Transverse colon (tissue), 4 donors: ENCODE results near the gene TBC1D8. TPM values are rescaled to one million over a fixed set of nuclear protein-coding genes. Genes with fewer than 3 reads are reported as not detected.

Experiments
- DNase-seq: peaks from one replicate; pipeline ENCODE4 v3.0.0-alpha.2; 2019
- H3K27ac ChIP-seq, 4 donors: fragments of 200-600 bp; sonication (generic); 2 replicates each; pipeline ENCODE4 v1.5.1; 2016 to 2018; ENCODE audit warnings: inconsistent platforms in 4 of 4
- H3K27me3 ChIP-seq: fragments of 200-600 bp; sonication (generic); 2 replicates; pipeline ENCODE4 v1.5.1; 2017; ENCODE audit warnings: inconsistent platforms
- H3K36me3 ChIP-seq, 4 donors: fragments of 200-600 bp; sonication (generic); 2 replicates each; pipeline ENCODE4 v1.5.1; 2017 to 2019; ENCODE audit warnings: inconsistent platforms in 4 of 4
- H3K4me1 ChIP-seq, 4 donors: fragments of 200-600 bp; sonication (generic); 2 replicates each; pipeline ENCODE4 v1.5.1; 2017 to 2020; ENCODE audit warnings: inconsistent platforms in 4 of 4
- H3K4me3 ChIP-seq, 4 donors: fragments of 200-600 bp; sonication (generic); 1 replicate in 1 of 4; 2 replicates in 3 of 4; pipeline versions ENCODE4 v1.5.1 to v1.6.1; 2017 to 2019; ENCODE audit warnings: inconsistent platforms in 4 of 4
- H3K9me3 ChIP-seq, 2 donors: fragments of 200-600 bp; sonication (generic); 2 replicates each; pipeline ENCODE4 v1.5.1; 2017 to 2019; ENCODE audit warnings: inconsistent platforms in 2 of 2
- EP300 ChIP-seq: sonication (generic); formaldehyde crosslinking; IDR thresholded peaks from one replicate; pipeline ENCODE4 v1.6.1; 2017; ENCODE audit warnings: antibody characterized with exemption, low read depth
- POLR2A ChIP-seq: fragments of 450-650 bp; IDR thresholded peaks from one replicate; pipeline ENCODE4 v1.6.1; 2016; ENCODE audit warnings: antibody characterized with exemption, mild to moderate bottlenecking, moderate library complexity
- POLR2AphosphoS5 ChIP-seq, 3 donors: sonication (generic); formaldehyde crosslinking; IDR thresholded peaks; one replicate each; pipeline ENCODE4 v1.6.1; 2016; ENCODE audit warnings: antibody characterized with exemption in 3 of 3
- WGBS, 2 donors: methylation state at CpG; one replicate each; pipeline ENCODE4 v1.1.5; 2018; ENCODE audit warnings: low coverage in 1 of 2; 5-methylcytosine and 5-hydroxymethylcytosine counted together
- in situ Hi-C, 4 donors: fragments of 200-750 bp; cut with MboI; loops; one replicate each; pipeline versions ENCODE4 v1.15.0 to v1.15.1; 2017; ENCODE audit warnings: low sequenced_read_pairs in 3 of 4, low pct_ligation_motif_present in 1 of 4, low pct_unique_long_range_greater_than_20kb in 1 of 4
- intact Hi-C: fragments of 100-400 bp; cut with DNase I; formaldehyde crosslinking; loops from one replicate; pipeline ENCODE4 v1.15.1; 2023; ENCODE audit warnings: low total_unique reads
- total RNA-seq, 4 donors: library from RNA; depleted of rRNA; stranded (reverse); fragments of >200 nt; gene quantifications; one replicate each; pipeline ENCODE4 v1.1.0, GENCODE V29; 2016
- TF ChIP-seq, protein P1 (sequence below), 5 experiments: fragments of 200-600 bp in 3 of 5; fragments of 450-650 bp in 2 of 5; sonication (generic) in 3 of 5; IDR thresholded peaks; 1 replicate in 2 of 5; 2 replicates in 3 of 5; pipeline ENCODE4 v1.5.1; 2016 to 2017; ENCODE audit warnings: antibody characterized with exemption in 5 of 5, inconsistent platforms in 3 of 5, mild to moderate bottlenecking in 2 of 5, moderate library complexity in 1 of 5

TBC1D8 gene
- total RNA-seq, 4 donors from 2014 or later: 26.5 to 232 (median 88.4) TPM

DNA sequence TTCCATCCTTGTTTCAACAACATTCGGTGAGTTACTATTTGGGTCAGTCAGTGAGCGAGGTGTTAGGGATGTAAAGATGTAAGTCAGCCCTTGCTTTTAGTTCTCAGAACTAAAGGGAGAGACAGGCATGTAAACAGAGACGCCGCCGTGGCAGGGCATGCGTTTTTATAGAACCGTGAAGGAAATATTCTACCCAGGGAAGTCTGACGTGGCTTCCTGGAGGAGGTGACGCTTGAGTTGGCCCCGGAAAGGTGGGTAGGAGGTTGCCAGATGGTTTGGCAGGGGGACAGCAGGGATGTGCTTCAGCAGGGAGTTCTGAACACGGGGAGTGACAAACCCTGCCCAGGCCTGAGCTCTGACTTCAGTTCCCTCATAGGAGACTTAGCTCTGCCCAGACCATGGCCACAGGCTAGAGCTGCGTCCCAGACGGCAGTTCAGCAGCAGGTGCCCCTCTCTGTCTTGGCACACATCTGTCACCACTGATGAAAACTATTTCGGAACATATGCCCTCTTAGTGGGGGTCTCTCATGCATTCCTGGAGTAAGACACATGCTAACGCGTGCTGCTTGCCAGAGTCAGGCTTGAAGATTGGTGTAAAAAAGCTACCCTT, 172.5 kb downstream of the TBC1D8 start:
- no peak overlapping the region for H3K4me3 ChIP-seq
- no peaks in the 10 kb centered on the region for H3K27me3 ChIP-seq
- peak in 1 of 3 donors; percentile 44 for TF ChIP-seq POLR2AphosphoS5 (IDR thresholded peaks at IDR 0.05)
- no peak for TF ChIP-seq POLR2A
- no peaks in the 10 kb centered on the region for H3K9me3 ChIP-seq
- intact Hi-C loops (loop anchor here (10.0 kb wide), 1 partner anchor 94 kb away; no protein-coding TSS in a partner anchor), in situ Hi-C loops (loop anchor here in 1 of 4 donors (25.0 kb wide), 1 partner anchor 366 kb away; no protein-coding TSS in a partner anchor)
- peaks cover 0 to 6% (median 0%) of the 10 kb centered on the region in 4 donors for H3K4me1 ChIP-seq
- H3K27ac ChIP-seq: peak overlapping the region in 3 of 4 donors; percentile 43 to 54 (median 54)
- DNase-seq: peak; percentile 20
- H3K36me3 ChIP-seq: no peaks in the 10 kb centered on the region
- WGBS, 2 donors: 70 to 78% methylated on average over 8 to 16 of the region's 16 CpGs

GRCh38 chr2:100977511-100977910, 173.7 kb downstream of the TBC1D8 start:
- no peaks in the 10 kb centered on the region for H3K27me3 ChIP-seq
- intact Hi-C loops (loop anchor here (10.0 kb wide), 1 partner anchor 93 kb away; no protein-coding TSS in a partner anchor), in situ Hi-C loops (loop anchor here in 1 of 4 donors (25.0 kb wide), 1 partner anchor 365 kb away; no protein-coding TSS in a partner anchor)
- no peaks in the 10 kb centered on the region for H3K9me3 ChIP-seq
- H3K4me3 ChIP-seq: no peak overlapping the region
- WGBS, 2 donors: 95% methylated on average over 12 of the region's 12 CpGs; no CpG with 5 or more reads in 1 of the 2 donors
- H3K27ac ChIP-seq: peak overlapping the region in 3 of 4 donors; percentile 7 to 54 (median 43)
- DNase-seq: no peak
- peaks cover 0 to 6% (median 0%) of the 10 kb centered on the region in 4 donors for H3K4me1 ChIP-seq
- no peaks in the 10 kb centered on the region for H3K36me3 ChIP-seq
- TF ChIP-seq POLR2A (no peak), EP300 (no peak), POLR2AphosphoS5 (IDR thresholded peaks at IDR 0.05) (no peak)
- TF ChIP-seq, protein P1, sequence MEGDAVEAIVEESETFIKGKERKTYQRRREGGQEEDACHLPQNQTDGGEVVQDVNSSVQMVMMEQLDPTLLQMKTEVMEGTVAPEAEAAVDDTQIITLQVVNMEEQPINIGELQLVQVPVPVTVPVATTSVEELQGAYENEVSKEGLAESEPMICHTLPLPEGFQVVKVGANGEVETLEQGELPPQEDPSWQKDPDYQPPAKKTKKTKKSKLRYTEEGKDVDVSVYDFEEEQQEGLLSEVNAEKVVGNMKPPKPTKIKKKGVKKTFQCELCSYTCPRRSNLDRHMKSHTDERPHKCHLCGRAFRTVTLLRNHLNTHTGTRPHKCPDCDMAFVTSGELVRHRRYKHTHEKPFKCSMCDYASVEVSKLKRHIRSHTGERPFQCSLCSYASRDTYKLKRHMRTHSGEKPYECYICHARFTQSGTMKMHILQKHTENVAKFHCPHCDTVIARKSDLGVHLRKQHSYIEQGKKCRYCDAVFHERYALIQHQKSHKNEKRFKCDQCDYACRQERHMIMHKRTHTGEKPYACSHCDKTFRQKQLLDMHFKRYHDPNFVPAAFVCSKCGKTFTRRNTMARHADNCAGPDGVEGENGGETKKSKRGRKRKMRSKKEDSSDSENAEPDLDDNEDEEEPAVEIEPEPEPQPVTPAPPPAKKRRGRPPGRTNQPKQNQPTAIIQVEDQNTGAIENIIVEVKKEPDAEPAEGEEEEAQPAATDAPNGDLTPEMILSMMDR (IDR thresholded peaks at IDR 0.05): no peak

DNA sequence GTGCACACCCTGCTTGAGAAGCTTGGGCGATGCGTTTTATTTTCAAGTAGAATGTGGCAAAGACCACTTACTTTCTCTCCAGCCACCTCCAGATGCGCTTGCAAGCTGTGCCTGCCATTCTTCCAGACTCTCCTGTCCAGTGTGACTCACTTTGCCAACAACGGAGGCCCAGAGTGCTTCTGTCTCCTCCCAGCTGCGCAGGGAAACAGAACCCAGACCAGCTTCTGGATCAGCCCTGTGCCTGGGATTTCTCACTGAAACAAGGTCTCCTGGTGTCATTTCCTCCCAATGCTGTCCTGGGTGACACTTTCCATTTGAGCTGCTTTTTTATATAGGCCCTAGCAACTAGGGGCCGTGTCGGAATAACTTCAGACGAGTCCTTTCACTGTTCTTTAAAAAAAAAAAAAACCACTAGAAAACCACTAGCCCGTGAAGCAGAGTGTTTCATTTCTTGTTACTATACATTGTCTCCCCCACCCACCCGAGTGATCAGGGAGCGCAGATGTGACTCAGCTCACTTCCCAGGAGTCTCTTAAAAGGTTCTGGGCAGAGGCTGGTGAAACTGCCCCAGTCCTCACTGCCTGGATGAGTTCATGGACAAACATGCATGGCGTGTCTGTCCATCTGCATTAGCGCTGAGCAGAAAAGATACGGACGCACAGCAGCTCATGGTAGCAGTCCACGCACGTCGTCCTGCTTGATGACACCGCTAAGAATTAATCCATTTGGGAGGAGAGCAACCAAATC, 174.4 kb downstream of the TBC1D8 start:
- DNase-seq: no peak
- H3K36me3 ChIP-seq: no peaks in the 10 kb centered on the region
- intact Hi-C loops: loop anchor here (10.0 kb wide), 1 partner anchor 92 kb away; no protein-coding TSS in a partner anchor
- no peak overlapping the region for H3K4me3 ChIP-seq
- no peaks in the 10 kb centered on the region for H3K27me3 ChIP-seq
- no peaks in the 10 kb centered on the region for H3K9me3 ChIP-seq
- peaks cover 0 to 6% (median 0%) of the 10 kb centered on the region in 4 donors for H3K4me1 ChIP-seq
- 47 to 77% methylated on average over 3 to 19 of the region's 19 CpGs for WGBS, 2 donors
- in situ Hi-C loops: loop anchor here in 1 of 4 donors (25.0 kb wide), 1 partner anchor 365 kb away; no protein-coding TSS in a partner anchor
- H3K27ac ChIP-seq: peak overlapping the region in 3 of 4 donors; percentile 7 to 54 (median 43)
- peak; percentile 21 to 82 (median 64) for TF ChIP-seq POLR2AphosphoS5 (IDR thresholded peaks at IDR 0.05)
- TF ChIP-seq, protein P1 (IDR thresholded peaks at IDR 0.05): no peak

DNA sequence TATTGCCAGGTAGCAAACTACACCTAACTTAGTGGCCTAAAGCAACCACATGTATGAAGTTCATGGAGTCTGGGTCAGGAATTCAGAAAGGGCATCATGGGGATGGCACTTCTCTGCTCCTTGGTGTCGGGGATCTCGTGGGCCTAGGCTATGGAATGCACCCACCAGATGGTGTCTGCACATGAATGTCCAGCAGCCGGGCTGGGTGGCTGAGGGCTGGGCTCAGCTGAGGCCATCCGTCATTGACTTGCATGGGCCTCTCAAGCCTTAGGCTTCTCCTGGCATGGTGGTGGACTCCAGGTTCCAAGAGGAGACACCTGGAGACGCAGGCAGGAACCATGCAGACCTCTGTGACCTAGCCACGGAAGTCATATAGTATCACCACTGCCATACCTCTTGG, 175.1 kb downstream of the TBC1D8 start:
- H3K4me1 ChIP-seq: peaks cover 0 to 6% (median 0%) of the 10 kb centered on the region in 4 donors
- intact Hi-C loops: loop anchor here (10.0 kb wide), 1 partner anchor 91 kb away; no protein-coding TSS in a partner anchor
- H3K27me3 ChIP-seq: no peaks in the 10 kb centered on the region
- H3K4me3 ChIP-seq: no peak overlapping the region
- no peaks in the 10 kb centered on the region for H3K36me3 ChIP-seq
- DNase-seq: no peak
- H3K9me3 ChIP-seq: no peaks in the 10 kb centered on the region
- TF ChIP-seq POLR2A: no peak
- 89% methylated on average over 6 of the region's 6 CpGs; no CpG with 5 or more reads in 1 of the 2 donors for WGBS, 2 donors
- H3K27ac ChIP-seq: peak overlapping the region in 2 of 4 donors; percentile 43 to 54
- in situ Hi-C loops: loop anchor here in 1 of 4 donors (25.0 kb wide), 1 partner anchor 364 kb away; no protein-coding TSS in a partner anchor

GRCh38 chr2:100975521-100975785, 175.7 kb downstream of the TBC1D8 start:
- Histone ChIP-seq H3K4me3 (no peak overlapping the region), H3K27me3 (no peaks in the 10 kb centered on the region), H3K27ac (no peak overlapping the region), H3K4me1 (peaks cover 0 to 6% (median 0%) of the 10 kb centered on the region in 4 donors), H3K36me3 (no peaks in the 10 kb centered on the region), H3K9me3 (no peaks in the 10 kb centered on the region)
- in situ Hi-C loops (loop anchor here in 1 of 4 donors (25.0 kb wide), 1 partner anchor 363 kb away; no protein-coding TSS in a partner anchor), intact Hi-C loops (loop anchor here (10.0 kb wide), 1 partner anchor 91 kb away; no protein-coding TSS in a partner anchor)
- no peak for DNase-seq
- WGBS, 2 donors: 97% methylated on average over 7 of the region's 7 CpGs; no CpG with 5 or more reads in 1 of the 2 donors
- no peak for TF ChIP-seq POLR2AphosphoS5 (IDR thresholded peaks at IDR 0.05)
- TF ChIP-seq, protein P1 (IDR thresholded peaks at IDR 0.05): no peak
- no peak for TF ChIP-seq POLR2A
- no peak for TF ChIP-seq EP300
